Neural crest cell (in vitro differentiated cells): ENCODE data around the gene ENTPD3. TPM values are rescaled to one million over a fixed set of nuclear protein-coding genes. Genes with fewer than 3 reads are reported as not detected.

ENCODE experiments used
- DNase-seq: peaks from one replicate; pipeline ENCODE4 v3.0.0; 2021; ENCODE audit warnings: low read depth, mixed read lengths, low spot score
- H3K27ac Mint-ChIP-seq: one replicate; pipeline ENCODE4 v1.8.0; 2021; ENCODE audit warnings: mild to moderate bottlenecking, mixed read lengths; ENCODE audit not compliant: unreplicated experiment
- H3K27me3 Mint-ChIP-seq: 2 replicates; pipeline ENCODE4 v1.8.0; 2021; ENCODE audit warnings: low read depth, mild to moderate bottlenecking, mixed read lengths
- H3K36me3 Mint-ChIP-seq: 2 replicates; pipeline ENCODE4 v1.8.0; 2021; ENCODE audit warnings: low read depth, mild to moderate bottlenecking, mixed read lengths
- H3K4me1 Mint-ChIP-seq: 2 replicates; pipeline ENCODE4 v1.8.0; 2021; ENCODE audit warnings: mixed read lengths
- H3K4me3 Mint-ChIP-seq: one replicate; pipeline ENCODE4 v1.8.0; 2021; ENCODE audit warnings: mild to moderate bottlenecking, mixed read lengths
- H3K9me3 Mint-ChIP-seq: 2 replicates; pipeline ENCODE4 v1.8.0; 2021; ENCODE audit warnings: mixed read lengths
- total RNA-seq: library from RNA; stranded (reverse); gene quantifications from 2 replicates; pipeline ENCODE4 v1.2.1, GENCODE V29; 2021
- TF ChIP-seq, protein P1 (sequence below): fragments of 200-600 bp; sonication (generic); conservative IDR thresholded peaks from 2 replicates; pipeline ENCODE4 v1.5.0; 2021; ENCODE audit warnings: antibody characterized with exemption, mild to moderate bottlenecking

ENTPD3 gene
- total RNA-seq, 1 donor from 2014 or later: not detected

DNA sequence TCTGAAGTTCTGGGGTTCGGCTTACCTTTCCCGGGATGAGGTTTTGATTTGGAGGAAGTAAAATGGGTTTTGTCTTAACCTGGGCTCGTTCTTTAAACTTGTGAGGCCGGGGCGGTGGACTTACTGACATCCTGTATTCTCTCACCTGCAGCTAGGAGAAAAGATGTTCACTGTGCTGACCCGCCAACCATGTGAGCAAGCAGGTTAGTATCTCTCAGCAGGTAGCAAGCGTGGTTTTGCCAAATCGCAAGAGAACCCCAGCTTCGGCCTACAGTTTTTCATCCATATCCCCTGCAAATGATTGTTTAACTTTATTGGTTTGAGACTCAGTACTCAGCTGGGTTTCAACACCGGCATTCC, 891 bp downstream of the ENTPD3 start:
- H3K4me1 Mint-ChIP-seq: peaks cover 15% of the 10 kb centered on the region
- TF ChIP-seq, protein P1, sequence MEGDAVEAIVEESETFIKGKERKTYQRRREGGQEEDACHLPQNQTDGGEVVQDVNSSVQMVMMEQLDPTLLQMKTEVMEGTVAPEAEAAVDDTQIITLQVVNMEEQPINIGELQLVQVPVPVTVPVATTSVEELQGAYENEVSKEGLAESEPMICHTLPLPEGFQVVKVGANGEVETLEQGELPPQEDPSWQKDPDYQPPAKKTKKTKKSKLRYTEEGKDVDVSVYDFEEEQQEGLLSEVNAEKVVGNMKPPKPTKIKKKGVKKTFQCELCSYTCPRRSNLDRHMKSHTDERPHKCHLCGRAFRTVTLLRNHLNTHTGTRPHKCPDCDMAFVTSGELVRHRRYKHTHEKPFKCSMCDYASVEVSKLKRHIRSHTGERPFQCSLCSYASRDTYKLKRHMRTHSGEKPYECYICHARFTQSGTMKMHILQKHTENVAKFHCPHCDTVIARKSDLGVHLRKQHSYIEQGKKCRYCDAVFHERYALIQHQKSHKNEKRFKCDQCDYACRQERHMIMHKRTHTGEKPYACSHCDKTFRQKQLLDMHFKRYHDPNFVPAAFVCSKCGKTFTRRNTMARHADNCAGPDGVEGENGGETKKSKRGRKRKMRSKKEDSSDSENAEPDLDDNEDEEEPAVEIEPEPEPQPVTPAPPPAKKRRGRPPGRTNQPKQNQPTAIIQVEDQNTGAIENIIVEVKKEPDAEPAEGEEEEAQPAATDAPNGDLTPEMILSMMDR: no peak
- H3K27ac Mint-ChIP-seq: no peak overlapping the region
- DNase-seq: no peak
- H3K4me3 Mint-ChIP-seq: no peak overlapping the region
- H3K36me3 Mint-ChIP-seq: peaks cover 2% of the 10 kb centered on the region
- no peaks in the 10 kb centered on the region for H3K9me3 Mint-ChIP-seq
- H3K27me3 Mint-ChIP-seq: peaks cover 74% of the 10 kb centered on the region

DNA sequence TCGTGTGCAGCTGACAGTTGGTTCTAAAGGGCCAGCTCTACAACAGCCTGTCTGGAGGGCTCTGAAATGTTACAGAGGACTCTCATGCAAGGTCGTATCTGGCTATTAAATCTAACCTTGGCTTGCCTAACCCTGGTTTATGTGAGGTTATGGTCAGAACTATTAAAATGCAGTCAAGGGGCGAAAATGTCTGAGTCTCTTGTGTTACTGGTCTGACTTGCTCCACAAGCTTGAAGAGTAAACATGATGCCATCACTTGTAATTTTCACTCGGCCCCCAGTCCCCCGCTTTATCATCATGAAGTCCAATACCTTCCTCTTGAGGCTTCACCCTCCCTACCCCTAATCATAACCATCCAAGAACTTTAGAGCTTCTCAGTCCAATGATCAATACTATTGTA, 9.4 kb downstream of the ENTPD3 start:
- Mint-ChIP-seq H3K27ac (no peak overlapping the region), H3K9me3 (no peaks in the 10 kb centered on the region), H3K27me3 (peaks cover 10% of the 10 kb centered on the region), H3K4me1 (peaks cover 10% of the 10 kb centered on the region), H3K4me3 (no peak overlapping the region), H3K36me3 (peaks cover 2% of the 10 kb centered on the region)
- TF ChIP-seq, protein P1: no peak
- no peak for DNase-seq

DNA sequence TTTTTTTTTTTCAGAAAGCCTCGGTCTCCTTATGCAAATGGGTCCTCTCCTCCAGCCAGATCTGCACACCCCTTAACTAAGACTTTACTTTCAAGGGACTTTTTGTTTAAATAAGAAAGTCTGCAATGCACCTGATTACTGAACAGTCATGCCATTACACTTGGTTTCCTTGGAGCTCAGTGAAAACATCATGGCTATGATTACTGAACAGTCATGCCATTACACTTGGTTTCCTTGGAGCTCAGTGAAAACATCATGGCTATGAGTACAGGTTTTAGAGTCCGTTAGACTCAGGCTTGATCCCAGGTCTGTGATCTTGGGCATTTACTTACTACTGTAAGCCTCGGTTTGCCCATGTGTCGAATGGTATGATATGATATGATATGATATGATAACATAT, 10.1 kb downstream of the ENTPD3 start:
- H3K4me1 Mint-ChIP-seq: peaks cover 10% of the 10 kb centered on the region
- TF ChIP-seq, protein P1: no peak
- H3K4me3 Mint-ChIP-seq: no peak overlapping the region
- DNase-seq: no peak
- H3K9me3 Mint-ChIP-seq: no peaks in the 10 kb centered on the region
- H3K27me3 Mint-ChIP-seq: peaks cover 6% of the 10 kb centered on the region
- no peak overlapping the region for H3K27ac Mint-ChIP-seq
- no peaks in the 10 kb centered on the region for H3K36me3 Mint-ChIP-seq

DNA sequence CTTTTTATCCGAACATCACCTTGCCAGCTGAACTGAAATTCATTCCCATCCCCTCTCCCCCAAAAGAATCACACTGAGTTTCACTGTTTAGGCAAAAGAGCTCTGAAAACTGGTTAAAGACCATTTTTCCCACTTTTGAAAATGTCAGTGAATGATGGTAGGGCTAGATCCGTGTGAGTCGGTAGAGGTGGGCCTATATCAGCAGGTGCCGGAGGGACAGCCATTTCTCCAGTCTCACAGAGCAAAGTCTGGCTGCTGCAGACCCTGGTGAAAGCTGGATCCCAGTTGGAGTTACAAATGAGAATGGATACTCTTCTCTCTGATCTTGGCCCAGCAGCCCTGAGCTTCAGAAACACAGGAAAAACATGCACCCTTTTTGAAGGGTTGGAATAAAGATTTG, 10.9 kb downstream of the ENTPD3 start:
- Mint-ChIP-seq H3K9me3 (no peaks in the 10 kb centered on the region), H3K27ac (no peak overlapping the region), H3K27me3 (peaks cover 1% of the 10 kb centered on the region), H3K36me3 (no peaks in the 10 kb centered on the region), H3K4me1 (peaks cover 10% of the 10 kb centered on the region), H3K4me3 (no peak overlapping the region)
- TF ChIP-seq, protein P1: no peak
- DNase-seq: no peak

DNA sequence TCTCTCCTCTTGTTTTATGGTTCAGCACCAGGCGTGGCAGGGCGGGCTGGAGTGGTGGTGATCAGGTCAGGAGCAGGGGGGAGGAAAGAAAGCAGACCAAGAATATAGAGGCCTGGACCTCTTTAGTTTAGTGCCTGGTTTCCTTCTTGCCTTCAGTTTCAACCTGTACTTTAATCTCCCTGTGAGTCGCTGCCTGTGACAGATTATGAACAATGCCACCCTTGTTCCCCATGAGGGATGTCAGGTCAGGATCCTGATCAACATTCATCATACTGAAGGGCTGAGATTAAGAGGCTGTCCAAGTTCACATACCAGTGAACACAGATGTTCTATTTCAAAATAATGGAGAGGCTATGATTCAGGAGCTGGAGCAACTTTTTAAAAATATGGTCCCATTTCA, 11.4 kb downstream of the ENTPD3 start:
- H3K36me3 Mint-ChIP-seq: no peaks in the 10 kb centered on the region
- H3K9me3 Mint-ChIP-seq: no peaks in the 10 kb centered on the region
- no peak overlapping the region for H3K4me3 Mint-ChIP-seq
- H3K27ac Mint-ChIP-seq: no peak overlapping the region
- no peak for DNase-seq
- H3K4me1 Mint-ChIP-seq: peaks cover 10% of the 10 kb centered on the region
- no peaks in the 10 kb centered on the region for H3K27me3 Mint-ChIP-seq
- TF ChIP-seq, protein P1: no peak
